Measurements from ENCODE around the gene DTD2. TPM values are rescaled to one million over a fixed set of nuclear protein-coding genes. Genes with fewer than 3 reads are reported as not detected.

Gene DTD2
- total RNA-seq, 1 experiment from 2014 or later, result 16.7 TPM

DNA sequence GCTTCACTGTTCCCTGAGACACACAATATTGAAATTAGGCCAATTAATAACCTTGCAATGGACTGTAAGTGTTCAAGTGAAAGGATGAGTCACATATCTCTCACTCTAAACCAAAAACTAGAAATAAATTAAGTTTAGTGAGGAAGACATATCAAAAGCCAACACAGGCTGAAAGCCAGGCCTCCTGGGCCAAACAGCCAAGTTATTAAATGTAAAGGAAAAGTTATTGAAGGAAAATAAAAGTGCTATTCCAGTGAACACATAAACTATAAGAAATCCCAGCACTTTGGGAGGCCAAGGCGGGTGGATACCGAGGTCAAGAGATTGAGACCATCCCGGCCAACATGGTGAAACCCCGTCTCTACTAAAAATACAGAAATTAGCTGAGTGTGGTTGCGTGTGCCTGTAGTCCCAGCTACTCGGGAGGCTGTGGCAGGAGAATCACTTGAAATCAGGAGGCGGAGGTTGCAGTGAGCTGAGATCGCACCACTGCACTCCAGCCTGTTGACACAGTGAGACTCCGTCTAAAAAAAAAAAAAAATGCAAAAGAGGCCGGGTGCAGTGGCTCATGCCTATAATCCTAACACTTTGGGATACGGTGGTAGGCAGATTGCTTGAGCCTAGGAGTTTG lies 26.6 kb downstream of the DTD2 start:
- Mint-ChIP-seq H3K36me3 (peaks cover 14% of the 10 kb centered on the region), H3K27ac (no peak overlapping the region), H3K27me3 (ENCODE audit: low read depth) (no peaks in the 10 kb centered on the region; the same call in 1 of the 2 replicates), H3K4me1 (peaks cover 15% of the 10 kb centered on the region), H3K4me3 (no peak overlapping the region), H3K9me3 (peaks cover 12% of the 10 kb centered on the region)
- ATAC-seq (no peak), DNase-seq (ENCODE audit: low spot score) (no peak)
- ChIA-PET POLR2A (no interaction called here), CTCF (no interaction called here)
- TF ChIP-seq ZNF423 (CRISPR knock-in tag; IDR thresholded peaks at IDR 0.05) (no peak), GRHL2 (CRISPR knock-in tag; IDR thresholded peaks at IDR 0.05; ENCODE audit: insufficient replicate concordance, severe bottlenecking) (no peak), ZNF121 (CRISPR knock-in tag; IDR thresholded peaks at IDR 0.05) (no peak), TP53 (CRISPR knock-in tag; IDR thresholded peaks at IDR 0.05) (no peak), JUN (CRISPR knock-in tag; IDR thresholded peaks at IDR 0.05) (no peak), CBFB (CRISPR knock-in tag; IDR thresholded peaks at IDR 0.05; ENCODE audit: low read depth) (no peak), FOXK1 (CRISPR knock-in tag; IDR thresholded peaks at IDR 0.05) (no peak), TEAD4 (CRISPR knock-in tag; IDR thresholded peaks at IDR 0.05) (no peak), ATF1 (CRISPR knock-in tag; IDR thresholded peaks at IDR 0.05) (no peak), ZNF219 (CRISPR knock-in tag; IDR thresholded peaks at IDR 0.05; ENCODE audit: borderline replicate concordance) (no peak), SP1 (CRISPR knock-in tag; conservative IDR thresholded peaks at IDR 0.05) (no peak), RORB (CRISPR knock-in tag; IDR thresholded peaks at IDR 0.05) (no peak), TCF7 (CRISPR knock-in tag; IDR thresholded peaks at IDR 0.05; ENCODE audit: low read depth) (no peak), ZNF396 (CRISPR knock-in tag; IDR thresholded peaks at IDR 0.05; ENCODE audit: borderline replicate concordance) (no peak)
- TF ChIP-seq, protein P1, sequence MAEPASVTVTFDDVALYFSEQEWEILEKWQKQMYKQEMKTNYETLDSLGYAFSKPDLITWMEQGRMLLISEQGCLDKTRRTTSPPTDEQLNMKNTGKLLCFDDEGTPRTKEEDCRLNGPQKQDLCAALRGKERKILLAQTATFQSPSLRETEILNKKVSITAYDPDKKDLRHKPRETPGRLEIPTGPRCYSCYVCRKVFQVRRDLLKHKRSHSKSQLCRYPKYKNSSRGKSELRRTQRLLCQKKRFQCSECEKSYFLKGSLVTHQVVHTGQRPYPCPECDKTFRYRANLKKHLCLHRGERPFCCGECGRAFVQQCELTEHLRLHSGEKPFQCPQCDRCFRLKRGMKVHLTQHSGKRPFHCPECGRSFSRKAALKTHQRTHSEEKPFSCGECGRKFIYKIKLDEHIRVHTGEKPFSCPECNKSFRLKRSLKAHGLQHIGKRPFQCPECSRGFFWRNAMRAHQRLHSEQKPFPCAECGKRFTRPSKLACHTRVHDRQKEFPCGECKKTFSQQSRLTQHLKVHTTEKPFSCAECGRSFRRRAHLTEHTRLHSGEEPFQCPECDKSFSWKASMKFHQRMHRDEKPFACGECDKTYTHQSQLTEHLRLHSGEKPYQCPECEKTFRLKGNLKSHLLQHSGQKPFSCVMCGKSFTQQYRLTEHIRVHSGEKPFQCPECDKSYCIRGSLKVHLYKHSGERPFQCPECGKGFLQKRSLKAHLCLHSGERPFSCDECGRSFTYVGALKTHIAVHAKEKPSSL (CRISPR knock-in tag; conservative IDR thresholded peaks at IDR 0.05), result no peak
- TF ChIP-seq, protein P2, sequence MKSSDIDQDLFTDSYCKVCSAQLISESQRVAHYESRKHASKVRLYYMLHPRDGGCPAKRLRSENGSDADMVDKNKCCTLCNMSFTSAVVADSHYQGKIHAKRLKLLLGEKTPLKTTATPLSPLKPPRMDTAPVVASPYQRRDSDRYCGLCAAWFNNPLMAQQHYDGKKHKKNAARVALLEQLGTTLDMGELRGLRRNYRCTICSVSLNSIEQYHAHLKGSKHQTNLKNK (CRISPR knock-in tag; IDR thresholded peaks at IDR 0.05), result no peak
- TF ChIP-seq, protein P3, sequence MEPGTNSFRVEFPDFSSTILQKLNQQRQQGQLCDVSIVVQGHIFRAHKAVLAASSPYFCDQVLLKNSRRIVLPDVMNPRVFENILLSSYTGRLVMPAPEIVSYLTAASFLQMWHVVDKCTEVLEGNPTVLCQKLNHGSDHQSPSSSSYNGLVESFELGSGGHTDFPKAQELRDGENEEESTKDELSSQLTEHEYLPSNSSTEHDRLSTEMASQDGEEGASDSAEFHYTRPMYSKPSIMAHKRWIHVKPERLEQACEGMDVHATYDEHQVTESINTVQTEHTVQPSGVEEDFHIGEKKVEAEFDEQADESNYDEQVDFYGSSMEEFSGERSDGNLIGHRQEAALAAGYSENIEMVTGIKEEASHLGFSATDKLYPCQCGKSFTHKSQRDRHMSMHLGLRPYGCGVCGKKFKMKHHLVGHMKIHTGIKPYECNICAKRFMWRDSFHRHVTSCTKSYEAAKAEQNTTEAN (CRISPR knock-in tag; IDR thresholded peaks at IDR 0.05), result no peak
- TF ChIP-seq, protein P4, sequence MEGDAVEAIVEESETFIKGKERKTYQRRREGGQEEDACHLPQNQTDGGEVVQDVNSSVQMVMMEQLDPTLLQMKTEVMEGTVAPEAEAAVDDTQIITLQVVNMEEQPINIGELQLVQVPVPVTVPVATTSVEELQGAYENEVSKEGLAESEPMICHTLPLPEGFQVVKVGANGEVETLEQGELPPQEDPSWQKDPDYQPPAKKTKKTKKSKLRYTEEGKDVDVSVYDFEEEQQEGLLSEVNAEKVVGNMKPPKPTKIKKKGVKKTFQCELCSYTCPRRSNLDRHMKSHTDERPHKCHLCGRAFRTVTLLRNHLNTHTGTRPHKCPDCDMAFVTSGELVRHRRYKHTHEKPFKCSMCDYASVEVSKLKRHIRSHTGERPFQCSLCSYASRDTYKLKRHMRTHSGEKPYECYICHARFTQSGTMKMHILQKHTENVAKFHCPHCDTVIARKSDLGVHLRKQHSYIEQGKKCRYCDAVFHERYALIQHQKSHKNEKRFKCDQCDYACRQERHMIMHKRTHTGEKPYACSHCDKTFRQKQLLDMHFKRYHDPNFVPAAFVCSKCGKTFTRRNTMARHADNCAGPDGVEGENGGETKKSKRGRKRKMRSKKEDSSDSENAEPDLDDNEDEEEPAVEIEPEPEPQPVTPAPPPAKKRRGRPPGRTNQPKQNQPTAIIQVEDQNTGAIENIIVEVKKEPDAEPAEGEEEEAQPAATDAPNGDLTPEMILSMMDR (IDR thresholded peaks at IDR 0.05), result no peak
- TF ChIP-seq, protein P5, sequence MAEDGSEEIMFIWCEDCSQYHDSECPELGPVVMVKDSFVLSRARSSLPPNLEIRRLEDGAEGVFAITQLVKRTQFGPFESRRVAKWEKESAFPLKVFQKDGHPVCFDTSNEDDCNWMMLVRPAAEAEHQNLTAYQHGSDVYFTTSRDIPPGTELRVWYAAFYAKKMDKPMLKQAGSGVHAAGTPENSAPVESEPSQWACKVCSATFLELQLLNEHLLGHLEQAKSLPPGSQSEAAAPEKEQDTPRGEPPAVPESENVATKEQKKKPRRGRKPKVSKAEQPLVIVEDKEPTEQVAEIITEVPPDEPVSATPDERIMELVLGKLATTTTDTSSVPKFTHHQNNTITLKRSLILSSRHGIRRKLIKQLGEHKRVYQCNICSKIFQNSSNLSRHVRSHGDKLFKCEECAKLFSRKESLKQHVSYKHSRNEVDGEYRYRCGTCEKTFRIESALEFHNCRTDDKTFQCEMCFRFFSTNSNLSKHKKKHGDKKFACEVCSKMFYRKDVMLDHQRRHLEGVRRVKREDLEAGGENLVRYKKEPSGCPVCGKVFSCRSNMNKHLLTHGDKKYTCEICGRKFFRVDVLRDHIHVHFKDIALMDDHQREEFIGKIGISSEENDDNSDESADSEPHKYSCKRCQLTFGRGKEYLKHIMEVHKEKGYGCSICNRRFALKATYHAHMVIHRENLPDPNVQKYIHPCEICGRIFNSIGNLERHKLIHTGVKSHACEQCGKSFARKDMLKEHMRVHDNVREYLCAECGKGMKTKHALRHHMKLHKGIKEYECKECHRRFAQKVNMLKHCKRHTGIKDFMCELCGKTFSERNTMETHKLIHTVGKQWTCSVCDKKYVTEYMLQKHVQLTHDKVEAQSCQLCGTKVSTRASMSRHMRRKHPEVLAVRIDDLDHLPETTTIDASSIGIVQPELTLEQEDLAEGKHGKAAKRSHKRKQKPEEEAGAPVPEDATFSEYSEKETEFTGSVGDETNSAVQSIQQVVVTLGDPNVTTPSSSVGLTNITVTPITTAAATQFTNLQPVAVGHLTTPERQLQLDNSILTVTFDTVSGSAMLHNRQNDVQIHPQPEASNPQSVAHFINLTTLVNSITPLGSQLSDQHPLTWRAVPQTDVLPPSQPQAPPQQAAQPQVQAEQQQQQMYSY (CRISPR knock-in tag; IDR thresholded peaks at IDR 0.05), result no peak
- TF ChIP-seq, protein P6, sequence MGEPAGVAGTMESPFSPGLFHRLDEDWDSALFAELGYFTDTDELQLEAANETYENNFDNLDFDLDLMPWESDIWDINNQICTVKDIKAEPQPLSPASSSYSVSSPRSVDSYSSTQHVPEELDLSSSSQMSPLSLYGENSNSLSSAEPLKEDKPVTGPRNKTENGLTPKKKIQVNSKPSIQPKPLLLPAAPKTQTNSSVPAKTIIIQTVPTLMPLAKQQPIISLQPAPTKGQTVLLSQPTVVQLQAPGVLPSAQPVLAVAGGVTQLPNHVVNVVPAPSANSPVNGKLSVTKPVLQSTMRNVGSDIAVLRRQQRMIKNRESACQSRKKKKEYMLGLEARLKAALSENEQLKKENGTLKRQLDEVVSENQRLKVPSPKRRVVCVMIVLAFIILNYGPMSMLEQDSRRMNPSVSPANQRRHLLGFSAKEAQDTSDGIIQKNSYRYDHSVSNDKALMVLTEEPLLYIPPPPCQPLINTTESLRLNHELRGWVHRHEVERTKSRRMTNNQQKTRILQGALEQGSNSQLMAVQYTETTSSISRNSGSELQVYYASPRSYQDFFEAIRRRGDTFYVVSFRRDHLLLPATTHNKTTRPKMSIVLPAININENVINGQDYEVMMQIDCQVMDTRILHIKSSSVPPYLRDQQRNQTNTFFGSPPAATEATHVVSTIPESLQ (CRISPR knock-in tag; IDR thresholded peaks at IDR 0.05), result no peak
